Progenitor cell of endocrine pancreas (in vitro differentiated cells): Measurements from ENCODE around the gene CERK. TPM values are rescaled to one million over a fixed set of nuclear protein-coding genes. Genes with fewer than 3 reads are reported as not detected.
A peak's percentile ranks its signal among the peaks of the same experiment; 100 is the strongest.

Experiments used
- DNase-seq: peaks from one replicate; pipeline ENCODE4 v3.0.0; 2021; ENCODE audit warnings: low spot score; ENCODE audit not compliant: unreplicated experiment
- H3K27ac Mint-ChIP-seq: 2 replicates; pipeline ENCODE4 v1.8.0; 2021; ENCODE audit warnings: mild to moderate bottlenecking, moderate library complexity, mixed read lengths
- H3K27me3 Mint-ChIP-seq: 2 replicates; pipeline ENCODE4 v1.8.0; 2021; ENCODE audit warnings: mixed read lengths
- H3K36me3 Mint-ChIP-seq: 2 replicates; pipeline ENCODE4 v1.8.0; 2022; ENCODE audit warnings: mixed read lengths; ENCODE audit not compliant: insufficient read depth
- H3K4me1 Mint-ChIP-seq: 2 replicates; pipeline ENCODE4 v1.8.0; 2021; ENCODE audit warnings: low read depth, mixed read lengths
- H3K4me3 Mint-ChIP-seq: 2 replicates; pipeline ENCODE4 v1.8.0; 2021; ENCODE audit warnings: low read depth, mild to moderate bottlenecking, moderate library complexity, mixed read lengths
- H3K9me3 Mint-ChIP-seq: 2 replicates; pipeline ENCODE4 v1.8.0; 2021; ENCODE audit warnings: low read depth, mixed read lengths
- total RNA-seq: library from RNA; stranded (reverse); gene quantifications from 2 replicates; pipeline ENCODE4 v1.2.1, GENCODE V29; 2021
- TF ChIP-seq, protein P1 (sequence below): fragments of 200-600 bp; sonication (generic); IDR thresholded peaks from one replicate; pipeline ENCODE4 v1.5.0; 2021; ENCODE audit warnings: antibody characterized with exemption, mild to moderate bottlenecking; ENCODE audit not compliant: unreplicated experiment

CERK gene
- total RNA-seq, 1 donor from 2014 or later: 62.0 TPM

DNA sequence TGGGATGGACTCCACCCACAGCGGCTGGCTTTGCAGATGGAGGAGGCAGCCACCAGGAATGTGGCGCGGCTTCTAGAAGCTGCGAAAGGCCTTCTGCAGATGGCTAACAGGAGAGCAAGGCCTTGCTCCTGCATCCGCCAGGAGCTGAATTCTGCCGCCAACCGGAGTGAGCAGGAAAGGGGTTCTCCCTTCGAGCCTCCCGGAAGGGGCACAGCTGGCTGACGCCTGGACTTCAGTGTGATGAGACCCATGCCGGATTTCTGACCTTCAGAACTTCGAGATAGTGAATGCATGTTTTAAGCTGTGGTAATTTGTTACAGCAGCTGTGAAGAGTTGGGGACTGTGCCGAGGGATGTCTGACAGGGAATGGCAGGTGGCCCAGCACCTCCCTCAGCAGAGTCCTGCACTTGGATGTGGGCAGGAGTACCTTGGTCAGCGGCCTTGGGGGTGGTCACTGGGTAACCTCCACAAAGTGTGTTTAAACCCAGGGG lies 32.1 kb upstream of the CERK start:
- H3K4me1 Mint-ChIP-seq: peaks cover 5% of the 10 kb centered on the region
- H3K9me3 Mint-ChIP-seq: no peaks in the 10 kb centered on the region
- no peak for DNase-seq
- TF ChIP-seq, protein P1, sequence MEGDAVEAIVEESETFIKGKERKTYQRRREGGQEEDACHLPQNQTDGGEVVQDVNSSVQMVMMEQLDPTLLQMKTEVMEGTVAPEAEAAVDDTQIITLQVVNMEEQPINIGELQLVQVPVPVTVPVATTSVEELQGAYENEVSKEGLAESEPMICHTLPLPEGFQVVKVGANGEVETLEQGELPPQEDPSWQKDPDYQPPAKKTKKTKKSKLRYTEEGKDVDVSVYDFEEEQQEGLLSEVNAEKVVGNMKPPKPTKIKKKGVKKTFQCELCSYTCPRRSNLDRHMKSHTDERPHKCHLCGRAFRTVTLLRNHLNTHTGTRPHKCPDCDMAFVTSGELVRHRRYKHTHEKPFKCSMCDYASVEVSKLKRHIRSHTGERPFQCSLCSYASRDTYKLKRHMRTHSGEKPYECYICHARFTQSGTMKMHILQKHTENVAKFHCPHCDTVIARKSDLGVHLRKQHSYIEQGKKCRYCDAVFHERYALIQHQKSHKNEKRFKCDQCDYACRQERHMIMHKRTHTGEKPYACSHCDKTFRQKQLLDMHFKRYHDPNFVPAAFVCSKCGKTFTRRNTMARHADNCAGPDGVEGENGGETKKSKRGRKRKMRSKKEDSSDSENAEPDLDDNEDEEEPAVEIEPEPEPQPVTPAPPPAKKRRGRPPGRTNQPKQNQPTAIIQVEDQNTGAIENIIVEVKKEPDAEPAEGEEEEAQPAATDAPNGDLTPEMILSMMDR: no peak
- no peak overlapping the region for H3K4me3 Mint-ChIP-seq
- peak overlapping the region; percentile 41 for H3K27ac Mint-ChIP-seq
- H3K27me3 Mint-ChIP-seq: no peaks in the 10 kb centered on the region
- H3K36me3 Mint-ChIP-seq: peaks cover 1% of the 10 kb centered on the region

GRCh38 chr22:46769706-46770105 lies 31.7 kb upstream of the CERK start:
- no peak overlapping the region for H3K4me3 Mint-ChIP-seq

GRCh38 chr22:46769191-46769675 lies 31.2 kb upstream of the CERK start:
- Mint-ChIP-seq H3K4me3 (no peak overlapping the region), H3K27me3 (no peaks in the 10 kb centered on the region), H3K4me1 (peaks cover 7% of the 10 kb centered on the region), H3K27ac (no peak overlapping the region), H3K9me3 (no peaks in the 10 kb centered on the region), H3K36me3 (peaks cover 1% of the 10 kb centered on the region)
- DNase-seq: no peak
- TF ChIP-seq, protein P1: no peak

More at GRCh38 chr22:46769706-46770105, 31.7 kb upstream of the CERK start:
- Mint-ChIP-seq H3K36me3 (peaks cover 1% of the 10 kb centered on the region), H3K27ac (no peak overlapping the region), H3K9me3 (no peaks in the 10 kb centered on the region), H3K27me3 (no peaks in the 10 kb centered on the region), H3K4me1 (peaks cover 7% of the 10 kb centered on the region)
- TF ChIP-seq, protein P1: no peak
- no peak for DNase-seq

DNA sequence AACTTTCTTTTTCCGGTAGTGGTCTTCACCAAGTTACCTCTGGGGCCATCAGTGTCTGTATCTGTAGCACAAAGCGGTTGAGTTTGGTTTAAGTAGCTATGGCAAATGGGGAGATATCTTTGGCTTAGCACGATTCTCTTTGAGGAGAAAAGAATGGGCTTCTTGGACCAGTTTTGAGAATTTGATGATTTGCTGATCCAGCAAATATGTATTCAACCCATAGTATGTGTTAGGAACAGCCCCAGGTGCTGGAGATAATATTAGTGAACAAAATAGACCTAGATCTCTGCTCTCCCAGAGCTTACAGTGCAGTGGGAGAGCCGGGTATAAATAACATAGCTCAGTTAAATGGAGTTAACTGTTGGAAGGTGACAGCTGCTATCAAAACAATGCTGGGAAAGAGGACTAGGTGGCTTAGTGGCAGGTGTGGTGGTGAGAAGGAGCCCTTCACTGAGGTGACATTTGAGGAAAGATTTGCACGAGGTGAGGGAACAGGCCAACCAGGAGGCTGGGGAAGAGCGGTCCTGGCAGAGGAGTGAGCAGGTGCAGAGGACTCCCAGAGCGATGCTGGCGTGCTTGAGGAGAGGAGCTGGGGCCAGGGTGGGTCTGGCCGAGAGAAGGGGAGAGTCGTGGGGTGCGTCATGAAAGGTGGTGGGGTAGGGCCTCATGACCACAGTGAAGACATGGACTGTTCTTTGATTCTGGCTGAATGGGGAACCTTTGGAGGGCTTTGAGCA lies 29.4 kb upstream of the CERK start:
- peaks cover 1% of the 10 kb centered on the region for H3K36me3 Mint-ChIP-seq
- H3K9me3 Mint-ChIP-seq: no peaks in the 10 kb centered on the region
- H3K27me3 Mint-ChIP-seq: no peaks in the 10 kb centered on the region
- TF ChIP-seq, protein P1: no peak
- DNase-seq: no peak
- H3K27ac Mint-ChIP-seq: peak overlapping the region; percentile 10
- peaks cover 14% of the 10 kb centered on the region for H3K4me1 Mint-ChIP-seq
- no peak overlapping the region for H3K4me3 Mint-ChIP-seq

GRCh38 chr22:46766611-46767010 lies 28.6 kb upstream of the CERK start:
- Mint-ChIP-seq H3K4me1 (peaks cover 19% of the 10 kb centered on the region), H3K27me3 (no peaks in the 10 kb centered on the region), H3K9me3 (no peaks in the 10 kb centered on the region), H3K27ac (peak overlapping the region; percentile 39), H3K36me3 (peaks cover 1% of the 10 kb centered on the region), H3K4me3 (no peak overlapping the region)
- no peak for DNase-seq
- TF ChIP-seq, protein P1: no peak
